PC-9 (cell line): ENCODE results near the gene MAFG. TPM values are rescaled to one million over a fixed set of nuclear protein-coding genes. Genes with fewer than 3 reads are reported as not detected.

ENCODE experiments used
- BruUV-seq: library from RNA; stranded (reverse); fragments of 400-500 nt; replicated peaks from 2 replicates; lab custom pipeline; 2021; lab: Mats Ljungman, UMichigan
- CTCF ChIA-PET: fragments of 300-600 bp; sonication (Branson Sonifier 250); formaldehyde crosslinking; loops from one replicate; lab custom pipeline; 2022; ENCODE audit warnings: antibody characterized with exemption; lab: Charles Lee
- POLR2A ChIA-PET: fragments of 300-600 bp; sonication (Branson Sonifier 250); formaldehyde crosslinking; loops from one replicate; lab custom pipeline; 2022; ENCODE audit warnings: antibody characterized with exemption; ENCODE audit not compliant: unreplicated experiment; lab: Charles Lee
- DNase-seq, 2 experiments: peaks; one replicate each; pipeline versions ENCODE4 v3.0.0 to v3.0.0-alpha.2; 2015 to 2022; ENCODE audit warnings: mixed read lengths in 1 of 2
- H2AFZ ChIP-seq: fragments of 200-600 bp; sonication (generic); 2 replicates; pipeline ENCODE4 v1.8.1; 2017; ENCODE audit warnings: antibody characterized with exemption
- H3F3A ChIP-seq: fragments of 200-600 bp; sonication (generic); 2 replicates; pipeline ENCODE4 v1.8.1; 2017; ENCODE audit warnings: antibody characterized with exemption, mild to moderate bottlenecking, low read depth; ENCODE audit not compliant: insufficient read depth
- H3K27ac ChIP-seq: fragments of 200-600 bp; sonication (generic); 2 replicates; pipeline ENCODE4 v1.6.1; 2016; ENCODE audit warnings: mixed run types
- H3K27me3 ChIP-seq: fragments of 200-600 bp; sonication (generic); 2 replicates; pipeline ENCODE4 v1.6.1; 2016; ENCODE audit warnings: low read depth, mixed run types; ENCODE audit not compliant: insufficient read depth
- H3K36me3 ChIP-seq: fragments of 200-600 bp; sonication (generic); 2 replicates; pipeline ENCODE4 v1.6.1; 2016; ENCODE audit warnings: low read depth, mixed run types
- H3K4me1 ChIP-seq: fragments of 200-600 bp; sonication (generic); replicated peaks from 2 replicates; pipeline ENCODE4 v1.6.1; 2016; ENCODE audit warnings: mixed run types; ENCODE audit not compliant: insufficient read depth
- H3K4me2 ChIP-seq: fragments of 200-600 bp; sonication (generic); 2 replicates; pipeline ENCODE4 v1.6.1; 2017; ENCODE audit warnings: mixed run types
- H3K4me3 ChIP-seq: fragments of 200-600 bp; sonication (generic); 2 replicates; pipeline ENCODE4 v1.6.1; 2016; ENCODE audit warnings: mixed run types
- H3K79me2 ChIP-seq: fragments of 200-600 bp; sonication (generic); 2 replicates; pipeline ENCODE4 v1.6.1; 2017; ENCODE audit warnings: low read depth, mixed run types
- H3K9me2 ChIP-seq: fragments of 200-600 bp; sonication (generic); 2 replicates; pipeline ENCODE4 v1.8.1; 2017; ENCODE audit warnings: mild to moderate bottlenecking; ENCODE audit not compliant: insufficient read depth
- H3K9me3 ChIP-seq: fragments of 200-600 bp; sonication (generic); 2 replicates; pipeline ENCODE4 v1.8.1; 2016; ENCODE audit warnings: low read depth; ENCODE audit not compliant: insufficient read depth
- H4K20me1 ChIP-seq: fragments of 200-600 bp; sonication (generic); 2 replicates; pipeline ENCODE4 v1.8.1; 2017; ENCODE audit not compliant: insufficient read depth
- CTCF ChIP-seq: fragments of 200-600 bp; sonication (generic); conservative IDR thresholded peaks from 2 replicates; pipeline ENCODE4 v1.6.1; 2017; ENCODE audit warnings: mixed run types, antibody characterized with exemption, mild to moderate bottlenecking, moderate library complexity
- EZH2 ChIP-seq: fragments of 200-600 bp; sonication (generic); IDR thresholded peaks from 2 replicates; pipeline ENCODE4 v1.8.0; 2017; ENCODE audit warnings: antibody characterized with exemption, low read depth
- intact Hi-C: fragments of 100-400 bp; cut with micrococcal nuclease; formaldehyde crosslinking; loops from one replicate; pipeline ENCODE4 v1.10.0; 2022; ENCODE audit not compliant: unreplicated experiment
- total RNA-seq: library from RNA; stranded (reverse); gene quantifications from 2 replicates; pipeline ENCODE4 v1.2.3, GENCODE V29; 2021

Gene MAFG
- total RNA-seq, 1 experiment from 2014 or later, result 79.5 TPM

GRCh38 chr17:81907219-81908145 is 20.1 kb downstream of the MAFG start:
- Histone ChIP-seq H3K4me1 (peaks cover 17% of the 10 kb centered on the region), H3K4me3 (no peak overlapping the region), H3K4me2 (no peak overlapping the region), H2AFZ (no peak overlapping the region), H3K27me3 (no peaks in the 10 kb centered on the region), H3F3A (peaks cover 9% of the 10 kb centered on the region), H3K36me3 (no peaks in the 10 kb centered on the region; the same call in 1 of the 2 replicates), H4K20me1 (no peaks in the 10 kb centered on the region), H3K9me2 (no peaks in the 10 kb centered on the region), H3K27ac (no peak overlapping the region), H3K9me3 (no peaks in the 10 kb centered on the region), H3K79me2 (no peaks in the 10 kb centered on the region)
- POLR2A ChIA-PET, result no interaction called here
- intact Hi-C loops, result no loop called here
- DNase-seq, result no peak
- no TSS peak for BruUV-seq
- no peak for TF ChIP-seq CTCF
- CTCF ChIA-PET, result no interaction called here

GRCh38 chr17:81906476-81907218 is 20.9 kb downstream of the MAFG start:
- Histone ChIP-seq H3K4me3 (no peak overlapping the region), H3K79me2 (no peaks in the 10 kb centered on the region), H3F3A (peaks cover under 1% of the 10 kb centered on the region; the same call in 1 of the 2 replicates), H3K36me3 (no peaks in the 10 kb centered on the region), H3K27ac (no peak overlapping the region), H4K20me1 (no peaks in the 10 kb centered on the region), H3K4me2 (no peak overlapping the region), H2AFZ (no peak overlapping the region), H3K4me1 (peaks cover 8% of the 10 kb centered on the region), H3K9me2 (no peaks in the 10 kb centered on the region), H3K9me3 (no peaks in the 10 kb centered on the region), H3K27me3 (no peaks in the 10 kb centered on the region)
- ChIA-PET CTCF (interaction anchor here (0.5 kb wide), 1 partner anchor 47 kb away, joined by 20 read pairs; no protein-coding TSS in a partner anchor), POLR2A (no interaction called here)
- no TSS peak for BruUV-seq
- intact Hi-C loops, result no loop called here
- TF ChIP-seq CTCF (no peak; the same call in 1 of the 2 replicates), EZH2 (no peak)
- peak in 1 of 2 experiments; percentile 34 for DNase-seq

- TF ChIP-seq EZH2, result no peak
- TF ChIP-seq CTCF, result no peak
- Histone ChIP-seq H4K20me1 (no peaks in the 10 kb centered on the region), H3K36me3 (no peaks in the 10 kb centered on the region), H3K4me1 (0 out of 2 replicates have a peak, but pooled peaks cover 7% of the 10 kb centered on the region), H3K27me3 (no peaks in the 10 kb centered on the region), H3K4me2 (no peak overlapping the region), H3K27ac (no peak overlapping the region), H2AFZ (no peak overlapping the region), H3K9me3 (no peaks in the 10 kb centered on the region), H3F3A (no peaks in the 10 kb centered on the region; the same call in 1 of the 2 replicates), H3K9me2 (no peaks in the 10 kb centered on the region), H3K4me3 (no peak overlapping the region), H3K79me2 (no peaks in the 10 kb centered on the region)
- DNase-seq, result no peak
- ChIA-PET POLR2A (no interaction called here), CTCF (interaction anchor here (0.5 kb wide), 1 partner anchor 48 kb away, joined by 20 read pairs; no protein-coding TSS in a partner anchor)
- BruUV-seq, result no TSS peak
- intact Hi-C loops, result no loop called here
Observed at GRCh38 chr17:81905993-81906392, 21.5 kb downstream of the MAFG start.
